K562 (cell line): ENCODE results near the gene CRAMP1. TPM values are rescaled to one million over a fixed set of nuclear protein-coding genes. Genes with fewer than 3 reads are reported as not detected.

Experiments used
- ARID4B ChIP-seq: sonication (generic); formaldehyde crosslinking; IDR thresholded peaks from 2 replicates; pipeline ENCODE4 v1.8.0; 2022; ENCODE audit warnings: mild to moderate bottlenecking, missing genetic modification reagents
- BHLHE40 ChIP-seq: IDR thresholded peaks from 2 replicates; pipeline ENCODE4 v1.6.1; 2011; ENCODE audit warnings: low read length, improper control_type of control experiment
- CREB1 ChIP-seq, 2 experiments: sonication (generic) in 1 of 2; formaldehyde crosslinking in 1 of 2; IDR thresholded peaks; 2 replicates each; pipeline versions ENCODE4 v1.6.1 to v1.8.0; 2012 to 2022; ENCODE audit warnings: inconsistent platforms in 1 of 2, mild to moderate bottlenecking in 1 of 2, missing genetic modification reagents in 1 of 2, moderate library complexity in 1 of 2
- CXXC5 ChIP-seq: fragments of 250-450 bp; sonication (Bioruptor Pico); IDR thresholded peaks from 2 replicates; pipeline ENCODE4 v1.8.0; 2022; ENCODE audit warnings: inconsistent platforms, mild to moderate bottlenecking, moderate library complexity
- EGR1 ChIP-seq: fragments of 450-650 bp; conservative IDR thresholded peaks from 2 replicates; pipeline ENCODE4 v1.6.1; 2017; ENCODE audit warnings: mild to moderate bottlenecking
- FOXM1 ChIP-seq, 2 experiments: fragments of 450-650 bp in 1 of 2; sonication (generic) in 1 of 2; formaldehyde crosslinking in 1 of 2; IDR thresholded peaks; 2 replicates each; pipeline versions ENCODE4 v1.6.1 to v1.9.0; 2017 to 2022; ENCODE audit warnings: low read depth in 2 of 2, mild to moderate bottlenecking in 2 of 2, missing genetic modification reagents in 1 of 2, moderate library complexity in 1 of 2
- GATA2 ChIP-seq: sonication (generic); formaldehyde crosslinking; IDR thresholded peaks from 2 replicates; pipeline ENCODE4 v1.4.0; 2020; ENCODE audit warnings: mild to moderate bottlenecking, missing genetic modification reagents
- KDM5B ChIP-seq: fragments of 200-600 bp; sonication (generic); IDR thresholded peaks from 2 replicates; pipeline ENCODE4 v1.6.1; 2012; ENCODE audit warnings: low read depth, mild to moderate bottlenecking, moderate library complexity, low read length, control low read depth, inconsistent platforms; ENCODE audit not compliant: insufficient replicate concordance
- MAZ ChIP-seq, 2 experiments: fragments of 450-650 bp in 1 of 2; sonication (generic) in 1 of 2; formaldehyde crosslinking; IDR thresholded peaks in 1 of 2; conservative IDR thresholded peaks in 1 of 2; 2 replicates each; pipeline versions ENCODE4 v1.4.0 to v1.5.0; 2020; ENCODE audit warnings: mild to moderate bottlenecking in 1 of 2, missing genetic modification reagents in 1 of 2
- MCM7 ChIP-seq, 2 experiments: fragments of 450-650 bp; IDR thresholded peaks; 2 replicates each; pipeline ENCODE4 v1.6.1; 2016 to 2018
- SIX5 ChIP-seq, 2 experiments: IDR thresholded peaks; 2 replicates each; pipeline ENCODE4 v1.6.1; 2011; ENCODE audit warnings: low read length in 2 of 2, borderline replicate concordance in 1 of 2, low read depth in 1 of 2, mild to moderate bottlenecking in 1 of 2, moderate library complexity in 1 of 2; ENCODE audit not compliant: insufficient read depth in 1 of 2
- SNRNP70 ChIP-seq: fragments of 200-400 bp; formaldehyde crosslinking; optimal IDR thresholded peaks from 2 replicates; pipeline ENCODE3; 2017; ENCODE audit warnings: low read depth, low read length
- TEAD4 ChIP-seq, 2 experiments: sonication (generic) in 1 of 2; formaldehyde crosslinking in 1 of 2; IDR thresholded peaks; 2 replicates each; pipeline versions ENCODE4 v1.6.1 to v1.8.0; 2012 to 2022; ENCODE audit warnings: borderline replicate concordance in 1 of 2, inconsistent platforms in 1 of 2, low read length in 1 of 2, mild to moderate bottlenecking in 1 of 2, missing genetic modification reagents in 1 of 2
- USF1 ChIP-seq: sonication (generic); formaldehyde crosslinking; IDR thresholded peaks from 2 replicates; pipeline ENCODE4 v1.9.0; 2022; ENCODE audit warnings: mild to moderate bottlenecking, missing genetic modification reagents
- VEZF1 ChIP-seq: fragments of 200-800 bp; sonication (Bioruptor generic); IDR thresholded peaks from 2 replicates; pipeline ENCODE4 v1.6.1; 2017; ENCODE audit warnings: missing genetic modification characterization, missing compliant biosample characterization
- ZNF239 ChIP-seq: fragments of 250-450 bp; sonication (Bioruptor Pico); IDR thresholded peaks from 2 replicates; pipeline ENCODE4 v1.4.0; 2020; ENCODE audit warnings: mild to moderate bottlenecking
- ZNF253 ChIP-seq: fragments of 250-450 bp; sonication (Bioruptor Pico); conservative IDR thresholded peaks from 2 replicates; pipeline ENCODE4 v1.6.1; 2021; ENCODE audit warnings: mild to moderate bottlenecking
- ZNF717 ChIP-seq: fragments of 250-450 bp; sonication (Bioruptor Pico); IDR thresholded peaks from 2 replicates; pipeline ENCODE4 v1.5.0; 2021
- polyA plus RNA-seq, 8 experiments: library from polyadenylated mRNA; depleted of rRNA in 4 of 8; stranded (reverse) in 5 of 8; unstranded in 3 of 8; fragments of >200 nt; fragmentation: Nextera tagmentation in 2 of 8; fragmentation: Illumina TruSeq in 1 of 8; extraction: Ambion mirVana in 2 of 8; extraction: Trizol in 1 of 8; gene quantifications; 2 replicates each; pipeline versions ENCODE4 v1.2.1 to v1.2.3, GENCODE V29; 2011 to 2014; ENCODE audit warnings: inconsistent platforms in 1 of 8, missing spikeins in 1 of 8
- total RNA-seq, 7 experiments: library from RNA; depleted of rRNA in 6 of 7; stranded (reverse); fragments of >200 nt in 6 of 7; fragmentation: Illumina TruSeq in 2 of 7; extraction: Trizol in 2 of 7; gene quantifications; 2 replicates each; pipeline versions ENCODE4 v1.2.1 to v1.2.3, GENCODE V29; 2011 to 2021; ENCODE audit warnings: low replicate concordance in 1 of 7

The CRAMP1 gene
- total and polyA plus RNA-seq, 9 of the 15 experiments (the other 6 are each of a cell fraction or from before 2014, with no cell fraction given) = 0.52 to 20.8 (median 7.5) TPM

- peak; percentile 28; the same call in 1 of the 2 replicates for TF ChIP-seq TEAD4 (IDR thresholded peaks at IDR 0.05; ENCODE audit: low read length)
- TF ChIP-seq TEAD4 (CRISPR knock-in tag; IDR thresholded peaks at IDR 0.05; ENCODE audit: borderline replicate concordance) = no peak
- TF ChIP-seq ZNF253 (CRISPR knock-in tag) = no peak
- no peak for TF ChIP-seq EGR1
- 0 out of 2 replicates have a peak, but pooled peaks have one; percentile 34 for TF ChIP-seq ARID4B (CRISPR knock-in tag)
- TF ChIP-seq SNRNP70 = no peak
- no peak for TF ChIP-seq VEZF1
- no peak for TF ChIP-seq ZNF717
- TF ChIP-seq BHLHE40 = peak; percentile 87
- TF ChIP-seq KDM5B = peak; percentile 25
- no peak for TF ChIP-seq CREB1 (IDR thresholded peaks at IDR 0.05)
- no peak for TF ChIP-seq CREB1 (CRISPR knock-in tag; IDR thresholded peaks at IDR 0.05)
- no peak for TF ChIP-seq MCM7 (IDR thresholded peaks at IDR 0.05)
- 0 out of 4 replicates have a peak, but pooled peaks of 1 of the 2 experiments have one; percentile 25 for TF ChIP-seq MAZ (CRISPR knock-in tag; conservative IDR thresholded peaks at IDR 0.05 in 1 of 2, IDR thresholded peaks at IDR 0.05 in 1 of 2)
- 0 out of 2 replicates have a peak, but pooled peaks have one; percentile 23 for TF ChIP-seq CXXC5
- TF ChIP-seq ZNF239 (CRISPR knock-in tag) = no peak
- no peak for TF ChIP-seq FOXM1 (IDR thresholded peaks at IDR 0.05; ENCODE audit: low read depth)
- TF ChIP-seq FOXM1 (CRISPR knock-in tag; IDR thresholded peaks at IDR 0.05; ENCODE audit: low read depth) = no peak
- TF ChIP-seq USF1 (CRISPR knock-in tag) = peak; percentile 48
- TF ChIP-seq SIX5 (IDR thresholded peaks at IDR 0.05; ENCODE audit: borderline replicate concordance in 1 of 2, insufficient read depth in 1 of 2, low read depth in 1 of 2, low read length in 2 of 2) = no peak
- TF ChIP-seq GATA2 = 0 out of 2 replicates have a peak, but pooled peaks have one; percentile 30
- TF ChIP-seq, all 486 proteins: peak for 14
Observed at GRCh38 chr16:1613211-1613622, 1.1 kb downstream of the CRAMP1 start (continued).
